CD4-positive, alpha-beta T cell treated with Interleukin-4 for 1 hour (primary cell): ENCODE measurements around the gene TUFM.
"Not testable (repeated sequence)": the region's sequence is repeated elsewhere in the genome, so short reads cannot be mapped to it uniquely, and the experiment has no call there.

Source experiments
- DNase-seq, 2 donors: peaks; one replicate each; pipeline ENCODE4 v3.0.0-alpha.2; 2020 to 2022

TUFM gene

GRCh38 chr16:28875134-28876018 is 29.2 kb upstream of the TUFM start:
- no peak for DNase-seq

GRCh38 chr16:28874406-28874805 is 28.3 kb upstream of the TUFM start:
- DNase-seq = no peak

GRCh38 chr16:28873543-28874201 is 27.5 kb upstream of the TUFM start:
- DNase-seq = peak; percentile 51 to 67

- no peak for DNase-seq
These were observed 26.8 kb upstream of the TUFM start for GRCh38 chr16:28872952-28873351.

- no peak for DNase-seq
These were observed 23.1 kb upstream of the TUFM start for GRCh38 chr16:28869201-28869600.

- DNase-seq = not testable (repeated sequence)
These were observed 21.5 kb upstream of the TUFM start for GRCh38 chr16:28867646-28868045.

- no peak for DNase-seq
These were observed 21.1 kb upstream of the TUFM start for GRCh38 chr16:28867241-28867640.

- DNase-seq = no peak
These were observed 20.3 kb upstream of the TUFM start for GRCh38 chr16:28866454-28866804.

- no peak for DNase-seq
These were observed 19.7 kb upstream of the TUFM start for GRCh38 chr16:28865722-28866453.

- no peak for DNase-seq
These were observed 19.0 kb upstream of the TUFM start for GRCh38 chr16:28865001-28865688.

- DNase-seq = peak in 1 of 2 donors; percentile 31
These were observed 18.0 kb upstream of the TUFM start for GRCh38 chr16:28863929-28864793.

GRCh38 chr16:28859326-28859725 is 13.2 kb upstream of the TUFM start:
- no peak for DNase-seq

GRCh38 chr16:28858421-28858820 is 12.3 kb upstream of the TUFM start:
- DNase-seq = no peak

GRCh38 chr16:28846933-28847273 is 755 bp upstream of the TUFM start:
- DNase-seq = no peak

- DNase-seq = no peak
These were observed 428 bp downstream of the TUFM start for GRCh38 chr16:28845761-28846079.

GRCh38 chr16:28845293-28845692 is 855 bp downstream of the TUFM start:
- DNase-seq = peak in 1 of 2 donors; percentile 27

GRCh38 chr16:28844226-28844885 is 1.8 kb downstream of the TUFM start:
- no peak for DNase-seq

- DNase-seq = no peak
These were observed 2.4 kb downstream of the TUFM start for GRCh38 chr16:28843766-28844165.

- no peak for DNase-seq
These were observed 3.5 kb downstream of the TUFM start for GRCh38 chr16:28842696-28843095.

GRCh38 chr16:28839899-28840298 is 6.2 kb downstream of the TUFM start:
- no peak for DNase-seq

- no peak for DNase-seq
These were observed 7.0 kb downstream of the TUFM start for GRCh38 chr16:28839004-28839639.
